ENCODE results near the gene UBR4.

UBR4 gene

DNA sequence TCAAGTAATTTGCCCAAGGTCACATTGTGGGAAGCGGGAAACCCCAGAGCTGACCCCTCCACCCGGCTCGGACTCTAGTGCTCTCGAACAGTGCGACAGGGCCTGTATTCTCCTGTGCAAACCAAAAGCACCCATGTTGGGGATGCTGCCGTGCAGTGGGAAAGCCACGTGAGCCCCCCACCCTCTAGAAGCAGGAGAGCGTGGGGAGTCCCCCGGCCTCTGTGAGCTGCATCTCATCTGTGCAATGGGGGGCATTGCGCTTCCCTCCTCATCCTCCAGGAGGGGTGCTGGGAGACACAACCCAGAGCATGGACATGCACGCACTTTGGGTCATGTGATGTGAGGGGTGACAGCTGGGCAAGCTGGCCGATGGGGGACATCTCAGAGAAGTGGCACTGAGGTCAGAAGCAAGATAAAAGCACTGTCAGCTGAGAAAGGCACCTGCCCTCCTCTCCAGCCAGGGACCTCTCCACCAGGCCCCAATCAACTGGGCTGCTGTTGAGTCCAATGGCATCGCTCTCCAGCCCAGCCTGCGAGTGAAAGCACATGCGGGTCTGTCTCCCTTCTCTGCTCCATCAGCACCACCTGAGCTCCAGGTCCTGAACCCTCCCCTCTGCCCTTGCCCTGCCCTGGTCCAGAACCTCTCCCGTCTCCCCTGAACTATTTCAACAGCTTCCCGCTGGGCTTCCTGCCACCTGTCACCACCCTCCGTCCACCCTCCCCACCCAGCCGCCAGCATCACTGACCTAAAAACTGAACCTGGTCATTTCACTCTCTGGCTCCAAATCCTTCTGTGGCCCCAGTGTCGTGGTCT is 177.2 kb downstream of the UBR4 start:
- no peak for DNase-seq

GRCh38 chr1:19032413-19032695 is 177.7 kb downstream of the UBR4 start:
- no peak for DNase-seq

DNA sequence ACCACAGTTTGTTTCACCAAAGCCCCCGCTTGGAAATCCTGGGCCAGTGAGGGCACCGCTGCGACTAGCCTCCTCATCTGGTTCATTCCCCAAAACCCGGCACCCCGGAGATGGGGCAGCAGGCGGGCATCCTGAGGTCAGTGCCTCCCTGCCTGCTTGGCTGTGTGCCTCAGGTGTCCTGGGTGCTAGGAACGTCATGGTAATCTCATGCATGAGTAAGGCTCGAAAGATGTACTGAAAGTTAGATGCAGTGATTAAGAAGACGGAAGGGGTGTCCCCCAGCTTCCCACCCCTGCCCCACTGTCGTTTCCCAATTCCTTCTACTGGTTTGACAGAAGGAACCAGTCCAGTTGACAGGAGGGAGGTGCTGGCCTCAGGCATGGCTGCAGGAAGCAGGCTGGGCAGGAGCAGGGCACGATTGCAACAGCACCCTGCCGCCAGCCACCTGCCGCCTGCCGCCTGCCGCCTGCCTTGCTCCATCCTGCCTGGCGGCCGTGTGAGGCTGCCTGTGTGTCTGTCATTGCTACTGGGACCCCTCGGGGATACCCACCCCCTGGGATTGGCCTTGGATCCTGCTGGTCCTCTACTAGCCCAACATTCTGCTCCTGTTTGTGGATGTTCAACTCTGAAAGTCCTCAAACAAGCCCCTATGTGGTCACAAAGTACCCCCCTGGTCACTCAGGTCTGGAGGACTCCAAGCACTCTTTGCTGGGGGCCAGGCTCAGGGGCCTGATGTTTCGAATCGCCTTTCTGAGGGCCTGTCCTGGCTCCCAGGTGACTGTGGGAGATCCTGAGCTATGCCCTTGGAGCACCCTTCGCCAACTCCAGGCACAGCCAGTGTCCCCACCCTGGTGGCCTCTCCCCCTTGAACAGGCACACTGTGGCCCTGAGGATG is 180.6 kb downstream of the UBR4 start:
- no peak for DNase-seq

GRCh38 chr1:19028546-19029129 is 181.4 kb downstream of the UBR4 start:
- no peak for DNase-seq

DNA sequence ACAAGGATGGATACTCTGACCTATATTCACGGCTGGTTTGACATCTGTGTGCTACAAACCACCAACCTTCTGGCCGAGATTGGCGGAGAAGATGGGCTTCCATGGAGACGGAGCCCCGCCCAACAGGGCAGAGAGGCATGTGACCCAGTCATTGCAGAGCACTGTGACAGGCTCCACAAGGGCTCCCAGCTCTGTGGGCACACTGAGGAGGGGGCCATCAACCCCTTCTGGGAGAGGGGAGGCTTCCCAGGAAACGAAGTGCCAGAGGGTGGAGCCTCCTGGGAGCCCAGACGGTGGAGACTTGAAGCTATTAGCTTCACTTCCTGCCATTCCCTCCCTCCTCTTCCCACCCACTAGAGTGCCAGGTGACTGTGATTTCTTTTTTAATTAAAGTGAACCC is 182.0 kb downstream of the UBR4 start:
- DNase-seq = no peak
